A549 (cell line): ENCODE measurements around the gene TMEM8B.

Experiments used
- CBX2 ChIP-seq: fragments of 200-600 bp; sonication (generic); IDR thresholded peaks from 2 replicates; pipeline ENCODE4 v1.6.1; 2016; ENCODE audit warnings: low read depth, mild to moderate bottlenecking, borderline replicate concordance
- CTCF ChIP-seq: fragments of >200 bp; sonication (Bioruptor Twin); formaldehyde crosslinking; IDR thresholded peaks from 3 replicates; pipeline ENCODE4 v1.5.1; 2016
- HDAC2 ChIP-seq: fragments of 200-600 bp; sonication (generic); IDR thresholded peaks from 2 replicates; pipeline ENCODE4 v1.6.1; 2016
- JUNB ChIP-seq: fragments of >200 bp; sonication (Bioruptor Twin); formaldehyde crosslinking; IDR thresholded peaks from 2 replicates; pipeline ENCODE4 v1.6.1; 2016
- MAX ChIP-seq: IDR thresholded peaks from 2 replicates; pipeline ENCODE4 v1.6.1; 2012
- POLR2AphosphoS2 ChIP-seq: conservative IDR thresholded peaks from 2 replicates; pipeline ENCODE4 v1.6.1; 2012; ENCODE audit warnings: low read length, improper control_type of control experiment, inconsistent platforms
- RAD21 ChIP-seq, 2 experiments: fragments of >200 bp in 1 of 2; sonication (Bioruptor Twin) in 1 of 2; formaldehyde crosslinking in 1 of 2; IDR thresholded peaks in 1 of 2; conservative IDR thresholded peaks in 1 of 2; 2 replicates in 1 of 2; 3 replicates in 1 of 2; pipeline ENCODE4 v1.6.1; 2012 to 2018; ENCODE audit warnings: inconsistent platforms in 1 of 2
- USF2 ChIP-seq: fragments of 450-650 bp; IDR thresholded peaks from 2 replicates; pipeline ENCODE4 v1.6.1; 2014; ENCODE audit warnings: antibody characterized with exemption
- ZFP36 ChIP-seq: fragments of 450-650 bp; IDR thresholded peaks from 2 replicates; pipeline ENCODE4 v1.6.1; 2014; ENCODE audit warnings: borderline replicate concordance; ENCODE audit not compliant: partially characterized antibody

- TF ChIP-seq MAX (no peak), HDAC2 (no peak), CTCF (no peak), POLR2AphosphoS2 (no peak), JUNB (no peak), CBX2 (no peak), ZFP36 (no peak), USF2 (no peak), RAD21 (conservative IDR thresholded peaks at IDR 0.05 in 1 of 2, IDR thresholded peaks at IDR 0.05 in 1 of 2) (no peak)
Measured at GRCh38 chr9:35867538-35867937, 38.5 kb downstream of the TMEM8B start.
